ENCODE measurements around the gene CACNA2D3. TPM values are rescaled to one million over a fixed set of nuclear protein-coding genes. Genes with fewer than 3 reads are reported as not detected.
A peak's percentile ranks its signal among the peaks of the same experiment; 100 is the strongest.

CACNA2D3 gene
- polyA plus RNA-seq, 5 donors: 1.1 to 2.2 (median 1.6) TPM

- DNase-seq: no peak
Measured at GRCh38 chr3:54791501-54792156, 669.3 kb downstream of the CACNA2D3 start.

- DNase-seq: no peak
Measured at GRCh38 chr3:54792584-54792983, 670.2 kb downstream of the CACNA2D3 start.

- no peak for DNase-seq
Measured at GRCh38 chr3:54793171-54793570, 670.8 kb downstream of the CACNA2D3 start.

GRCh38 chr3:54797111-54797510, 674.8 kb downstream of the CACNA2D3 start:
- DNase-seq: no peak

- DNase-seq: no peak
Measured at GRCh38 chr3:54800478-54800877, 678.1 kb downstream of the CACNA2D3 start.

GRCh38 chr3:54801977-54802376, 679.6 kb downstream of the CACNA2D3 start:
- no peak for DNase-seq

GRCh38 chr3:54810401-54810800, 688.0 kb downstream of the CACNA2D3 start:
- no peak for DNase-seq

- DNase-seq: no peak
Measured at GRCh38 chr3:54814224-54814623, 691.9 kb downstream of the CACNA2D3 start.

- no peak for DNase-seq
Measured at GRCh38 chr3:54817628-54818027, 695.3 kb downstream of the CACNA2D3 start.

GRCh38 chr3:54818486-54818885, 696.1 kb downstream of the CACNA2D3 start:
- no peak for DNase-seq

- DNase-seq: no peak
Measured at GRCh38 chr3:54818942-54819341, 696.6 kb downstream of the CACNA2D3 start.

- DNase-seq: no peak
Measured at GRCh38 chr3:54819946-54820345, 697.6 kb downstream of the CACNA2D3 start.

- peak; percentile 38 to 41 for DNase-seq
Measured at GRCh38 chr3:54822206-54822605, 699.9 kb downstream of the CACNA2D3 start.

- no peak for DNase-seq
Measured at GRCh38 chr3:54826251-54826691, 703.9 kb downstream of the CACNA2D3 start.

- no peak for DNase-seq
Measured at GRCh38 chr3:54827056-54827687, 704.8 kb downstream of the CACNA2D3 start.

GRCh38 chr3:54827776-54828175, 705.4 kb downstream of the CACNA2D3 start:
- no peak for DNase-seq

- DNase-seq: no peak
Measured at GRCh38 chr3:54830658-54831057, 708.3 kb downstream of the CACNA2D3 start.

- DNase-seq: no peak
Measured at GRCh38 chr3:54831112-54831511, 708.8 kb downstream of the CACNA2D3 start.

- DNase-seq: no peak
Measured at GRCh38 chr3:54832876-54833275, 710.5 kb downstream of the CACNA2D3 start.

GRCh38 chr3:54835701-54836100, 713.3 kb downstream of the CACNA2D3 start:
- DNase-seq: no peak

- DNase-seq: no peak
Measured at GRCh38 chr3:54836871-54837270, 714.5 kb downstream of the CACNA2D3 start.

- no peak for DNase-seq
Measured at GRCh38 chr3:54837964-54838363, 715.6 kb downstream of the CACNA2D3 start.

- DNase-seq: no peak
Measured at GRCh38 chr3:54841471-54841870, 719.1 kb downstream of the CACNA2D3 start.

- DNase-seq: no peak
Measured at GRCh38 chr3:54843352-54843751, 721.0 kb downstream of the CACNA2D3 start.

Data from right lung (tissue), 5 donors.